Gastroesophageal sphincter (tissue), 3 donors: Measurements from ENCODE around the gene NRXN3.

Source experiments
- EP300 ChIP-seq: sonication (generic); formaldehyde crosslinking; IDR thresholded peaks from one replicate; pipeline ENCODE4 v1.6.1; 2017; ENCODE audit warnings: antibody characterized with exemption, mild to moderate bottlenecking
- TF ChIP-seq, protein P1 (sequence below), 4 experiments: fragments of 200-600 bp in 2 of 4; fragments of 450-650 bp in 2 of 4; sonication (generic) in 1 of 4; IDR thresholded peaks; one replicate each; pipeline ENCODE4 v1.5.1; 2017 to 2019; ENCODE audit warnings: antibody characterized with exemption in 4 of 4, mild to moderate bottlenecking in 2 of 4, moderate library complexity in 2 of 4

DNA sequence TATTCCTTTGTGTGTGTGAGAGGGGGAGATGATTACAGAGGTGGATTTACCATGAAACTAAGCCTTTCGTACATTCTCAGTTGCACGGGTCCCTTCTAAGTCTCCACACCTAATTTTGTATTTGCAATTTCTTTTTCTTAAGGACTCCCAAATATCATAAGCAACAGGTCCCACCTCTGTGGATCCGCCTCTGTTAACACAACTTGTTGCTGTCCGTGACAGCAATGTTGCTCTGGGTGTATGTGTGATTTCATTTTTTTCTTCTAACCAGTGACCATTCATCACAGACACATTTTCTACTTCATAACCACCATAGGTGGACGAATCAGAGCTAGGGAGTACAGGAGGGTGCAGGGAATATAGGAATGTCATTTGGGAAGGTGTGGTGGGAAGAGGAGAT, 81.1 kb downstream of the NRXN3 start:
- TF ChIP-seq, protein P1, sequence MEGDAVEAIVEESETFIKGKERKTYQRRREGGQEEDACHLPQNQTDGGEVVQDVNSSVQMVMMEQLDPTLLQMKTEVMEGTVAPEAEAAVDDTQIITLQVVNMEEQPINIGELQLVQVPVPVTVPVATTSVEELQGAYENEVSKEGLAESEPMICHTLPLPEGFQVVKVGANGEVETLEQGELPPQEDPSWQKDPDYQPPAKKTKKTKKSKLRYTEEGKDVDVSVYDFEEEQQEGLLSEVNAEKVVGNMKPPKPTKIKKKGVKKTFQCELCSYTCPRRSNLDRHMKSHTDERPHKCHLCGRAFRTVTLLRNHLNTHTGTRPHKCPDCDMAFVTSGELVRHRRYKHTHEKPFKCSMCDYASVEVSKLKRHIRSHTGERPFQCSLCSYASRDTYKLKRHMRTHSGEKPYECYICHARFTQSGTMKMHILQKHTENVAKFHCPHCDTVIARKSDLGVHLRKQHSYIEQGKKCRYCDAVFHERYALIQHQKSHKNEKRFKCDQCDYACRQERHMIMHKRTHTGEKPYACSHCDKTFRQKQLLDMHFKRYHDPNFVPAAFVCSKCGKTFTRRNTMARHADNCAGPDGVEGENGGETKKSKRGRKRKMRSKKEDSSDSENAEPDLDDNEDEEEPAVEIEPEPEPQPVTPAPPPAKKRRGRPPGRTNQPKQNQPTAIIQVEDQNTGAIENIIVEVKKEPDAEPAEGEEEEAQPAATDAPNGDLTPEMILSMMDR (IDR thresholded peaks at IDR 0.05), result no peak
- no peak for TF ChIP-seq EP300
